ENCODE results near the gene CCDC83.

Gene CCDC83

DNA sequence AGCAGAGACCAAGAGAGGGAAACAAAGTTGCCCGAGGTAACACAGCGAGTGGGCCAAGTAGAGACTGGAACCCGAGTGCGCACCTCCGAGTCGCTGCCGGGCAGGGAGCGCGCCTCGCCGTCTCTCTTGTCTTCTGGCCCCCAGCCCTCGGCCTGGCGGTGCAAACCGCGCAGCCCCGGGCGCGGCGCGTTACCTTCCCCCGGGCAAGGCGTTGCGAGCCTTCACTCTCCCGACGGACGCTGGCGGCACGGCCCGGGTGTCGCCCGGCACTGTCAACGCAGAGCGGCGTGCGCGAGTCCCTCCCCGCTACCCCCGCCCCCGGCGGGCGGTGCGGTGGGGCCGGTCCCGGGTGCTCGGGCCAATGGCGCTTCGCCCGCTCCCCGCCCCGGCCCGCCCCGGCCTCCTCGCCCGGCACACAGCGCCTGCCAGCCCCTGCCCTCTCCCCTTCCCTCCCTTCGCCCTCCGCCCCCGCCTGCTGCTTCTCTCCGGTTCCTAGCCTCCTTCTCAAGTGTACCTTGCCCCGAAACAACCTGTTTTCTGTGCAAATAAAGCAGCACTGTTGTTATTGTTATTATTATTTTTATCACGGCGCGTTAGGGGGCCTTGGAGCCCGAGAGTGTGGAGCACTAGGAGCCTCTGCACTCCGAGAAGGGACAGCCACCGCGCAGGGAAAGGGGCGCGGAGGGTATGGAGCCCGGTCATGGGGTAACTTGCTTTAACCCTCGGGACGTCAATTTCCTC is 44.1 kb upstream of the CCDC83 start, which contains the start of gene SYTL2:
Gene SYTL2 (minus strand): TSS at position 271 of the 741 bp plus-strand sequence. CDS start 53,416 bp downstream, outside the sequence.
- TF ChIP-seq, protein P1, sequence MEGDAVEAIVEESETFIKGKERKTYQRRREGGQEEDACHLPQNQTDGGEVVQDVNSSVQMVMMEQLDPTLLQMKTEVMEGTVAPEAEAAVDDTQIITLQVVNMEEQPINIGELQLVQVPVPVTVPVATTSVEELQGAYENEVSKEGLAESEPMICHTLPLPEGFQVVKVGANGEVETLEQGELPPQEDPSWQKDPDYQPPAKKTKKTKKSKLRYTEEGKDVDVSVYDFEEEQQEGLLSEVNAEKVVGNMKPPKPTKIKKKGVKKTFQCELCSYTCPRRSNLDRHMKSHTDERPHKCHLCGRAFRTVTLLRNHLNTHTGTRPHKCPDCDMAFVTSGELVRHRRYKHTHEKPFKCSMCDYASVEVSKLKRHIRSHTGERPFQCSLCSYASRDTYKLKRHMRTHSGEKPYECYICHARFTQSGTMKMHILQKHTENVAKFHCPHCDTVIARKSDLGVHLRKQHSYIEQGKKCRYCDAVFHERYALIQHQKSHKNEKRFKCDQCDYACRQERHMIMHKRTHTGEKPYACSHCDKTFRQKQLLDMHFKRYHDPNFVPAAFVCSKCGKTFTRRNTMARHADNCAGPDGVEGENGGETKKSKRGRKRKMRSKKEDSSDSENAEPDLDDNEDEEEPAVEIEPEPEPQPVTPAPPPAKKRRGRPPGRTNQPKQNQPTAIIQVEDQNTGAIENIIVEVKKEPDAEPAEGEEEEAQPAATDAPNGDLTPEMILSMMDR (conservative IDR thresholded peaks at IDR 0.05; ENCODE audit: control insufficient read depth, insufficient read depth, low read depth, low read length): no peak
- no peak for DNase-seq (ENCODE audit: low read depth)
- H3K4me3 ChIP-seq (ENCODE audit: control insufficient read depth, low read depth, low read length): peak within 1 kb of the TSS; percentile 47

- H3K4me3 ChIP-seq (ENCODE audit: control insufficient read depth, low read depth, low read length): peak overlapping the region; percentile 47
- TF ChIP-seq, protein P1 (conservative IDR thresholded peaks at IDR 0.05; ENCODE audit: control insufficient read depth, insufficient read depth, low read depth, low read length): no peak
- DNase-seq (ENCODE audit: low read depth): no peak
Observed at GRCh38 chr11:85811624-85812023, 43.6 kb upstream of the CCDC83 start.

GRCh38 chr11:85813721-85814120 is 41.5 kb upstream of the CCDC83 start:
- no peak for DNase-seq (ENCODE audit: low read depth)
- TF ChIP-seq, protein P1 (conservative IDR thresholded peaks at IDR 0.05; ENCODE audit: control insufficient read depth, insufficient read depth, low read depth, low read length): no peak
- no peak overlapping the region for H3K4me3 ChIP-seq (ENCODE audit: control insufficient read depth, low read depth, low read length)

DNA sequence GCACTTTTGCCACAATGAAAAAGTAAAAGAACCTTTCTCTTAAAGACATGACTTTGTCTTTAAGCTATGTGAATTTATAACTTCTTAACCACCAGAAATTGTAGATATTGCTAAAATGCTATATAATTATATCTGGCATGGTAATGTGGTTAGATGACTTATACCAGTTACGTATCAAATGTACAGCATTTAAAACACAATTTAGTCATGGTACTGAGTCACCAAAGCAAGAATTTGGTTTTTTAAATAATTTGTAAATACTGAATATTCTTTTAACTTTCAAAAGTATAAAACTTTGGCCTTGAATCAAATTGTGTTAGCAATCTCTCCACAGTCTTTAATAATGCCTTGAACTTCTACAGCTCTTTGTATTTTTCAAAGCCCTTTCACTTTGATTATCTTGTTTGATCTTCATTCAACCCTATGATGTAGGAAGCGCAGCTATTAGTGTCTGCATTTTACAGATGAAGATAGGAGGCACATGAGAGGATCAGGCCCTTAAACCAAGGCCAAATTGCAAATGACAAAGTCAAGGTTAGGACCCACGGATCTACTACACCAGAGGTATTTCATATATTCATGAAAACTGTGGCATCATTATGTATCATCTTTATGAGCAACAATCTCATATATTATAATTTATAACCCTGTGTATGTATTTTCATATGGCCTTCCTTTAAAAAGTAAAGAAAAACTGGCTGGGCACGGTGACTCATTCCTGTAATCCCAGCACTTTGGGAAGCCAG is 39.8 kb upstream of the CCDC83 start:
- no peak overlapping the region for H3K4me3 ChIP-seq (ENCODE audit: control insufficient read depth, low read depth, low read length)
- TF ChIP-seq, protein P1 (conservative IDR thresholded peaks at IDR 0.05; ENCODE audit: control insufficient read depth, insufficient read depth, low read depth, low read length): no peak
- DNase-seq (ENCODE audit: low read depth): peak; percentile 92

DNA sequence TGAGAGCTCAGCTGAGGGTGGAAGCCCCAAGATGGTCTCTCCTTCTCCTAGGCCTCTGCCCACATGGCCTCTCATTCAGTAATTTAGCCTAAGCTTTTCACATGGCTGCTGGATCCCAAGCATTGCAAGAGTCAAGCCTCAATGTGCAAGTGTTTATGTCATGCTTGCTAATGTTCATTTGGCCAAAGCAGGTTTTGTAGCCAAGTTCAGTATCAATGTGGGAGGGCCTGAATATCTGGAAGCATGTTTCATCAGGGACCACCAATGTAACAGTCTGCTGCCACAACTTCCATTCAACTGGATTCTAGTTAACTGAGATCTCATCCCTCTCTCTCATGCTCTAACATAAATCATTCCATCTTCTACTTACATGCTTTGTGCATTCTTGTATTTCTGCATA is 35.7 kb upstream of the CCDC83 start:
- no peak for DNase-seq (ENCODE audit: low read depth)
- H3K4me3 ChIP-seq (ENCODE audit: control insufficient read depth, low read depth, low read length): no peak overlapping the region
- TF ChIP-seq, protein P1 (conservative IDR thresholded peaks at IDR 0.05; ENCODE audit: control insufficient read depth, insufficient read depth, low read depth, low read length): no peak

DNA sequence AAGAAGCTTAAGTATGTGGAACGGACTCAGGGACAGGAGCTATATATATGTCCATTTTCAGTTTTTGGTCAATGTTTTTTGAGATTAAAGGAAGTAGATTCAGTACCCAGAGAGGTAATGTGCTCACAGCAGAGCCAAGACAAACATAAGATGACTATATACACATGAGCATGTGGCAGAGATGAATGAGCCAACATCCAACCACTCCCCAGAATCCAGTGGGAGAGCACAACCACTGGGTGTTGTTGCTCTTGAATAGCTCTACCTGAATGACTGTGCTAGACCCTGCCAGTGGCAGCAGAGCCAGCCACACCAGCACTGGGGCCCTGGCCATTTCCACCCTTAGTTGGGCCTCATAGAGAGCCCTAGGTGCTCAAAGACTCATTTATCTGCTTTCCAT is 33.5 kb upstream of the CCDC83 start:
- DNase-seq (ENCODE audit: low read depth): peak; percentile 82
- no peak overlapping the region for H3K4me3 ChIP-seq (ENCODE audit: control insufficient read depth, low read depth, low read length)
- TF ChIP-seq, protein P1 (conservative IDR thresholded peaks at IDR 0.05; ENCODE audit: control insufficient read depth, insufficient read depth, low read depth, low read length): no peak
